ENCODE measurements around the gene REM1.

The REM1 gene

GRCh38 chr20:31485450-31486339, 10.6 kb downstream of the REM1 start:
- DNase-seq, result peak; percentile 17 to 57 (median 33)

GRCh38 chr20:31488115-31488514, 13.0 kb downstream of the REM1 start:
- no peak for DNase-seq

- no peak for DNase-seq
These were observed 14.1 kb downstream of the REM1 start for GRCh38 chr20:31489152-31489551.

- no peak for DNase-seq
These were observed 15.7 kb downstream of the REM1 start for GRCh38 chr20:31490752-31491151.

GRCh38 chr20:31494131-31494530, 19.0 kb downstream of the REM1 start:
- peak in 1 of 3 donors; percentile 32 for DNase-seq

GRCh38 chr20:31496761-31497295, 21.7 kb downstream of the REM1 start:
- no peak for DNase-seq

- no peak for DNase-seq
These were observed 22.9 kb downstream of the REM1 start for GRCh38 chr20:31497838-31498540.

- DNase-seq, result no peak
These were observed 25.4 kb downstream of the REM1 start for GRCh38 chr20:31500527-31500926.

- peak; percentile 90 to 94 (median 94) for DNase-seq
These were observed 28.0 kb downstream of the REM1 start for GRCh38 chr20:31502884-31503673.

- no peak for DNase-seq
These were observed 30.8 kb downstream of the REM1 start for GRCh38 chr20:31505903-31506302.

- no peak for DNase-seq
These were observed 33.6 kb downstream of the REM1 start for GRCh38 chr20:31508517-31509244.

- peak; percentile 96 to 100 (median 98) for DNase-seq
These were observed 39.3 kb downstream of the REM1 start, which contains the start of gene HM13 for GRCh38 chr20:31514154-31515071. TSS of gene HM13 (plus strand) at chr20:31514442. CDS start at chr20:31514552, 110 bp downstream.

GRCh38 chr20:31515072-31515774, 40.1 kb downstream of the REM1 start:
- DNase-seq, result no peak

- DNase-seq, result peak in 1 of 3 donors; percentile 14
These were observed 40.7 kb downstream of the REM1 start for GRCh38 chr20:31515775-31516107.

- DNase-seq, result no peak
These were observed 41.1 kb downstream of the REM1 start for GRCh38 chr20:31516166-31516565.

GRCh38 chr20:31516651-31517050, 41.6 kb downstream of the REM1 start:
- no peak for DNase-seq

GRCh38 chr20:31517373-31517772, 42.3 kb downstream of the REM1 start:
- peak; percentile 74 to 83 (median 80) for DNase-seq

GRCh38 chr20:31521267-31521666, 46.2 kb downstream of the REM1 start:
- peak; percentile 49 to 53 (median 49) for DNase-seq

- DNase-seq, result peak; percentile 57 to 89 (median 79)
These were observed 47.6 kb downstream of the REM1 start for GRCh38 chr20:31522731-31523130.
